A549 (cell line): ENCODE measurements around the gene EIF3A.

Experiments used
- CTCF ChIP-seq: fragments of >200 bp; sonication (Bioruptor Twin); formaldehyde crosslinking; IDR thresholded peaks from 3 replicates; pipeline ENCODE4 v1.5.1; 2016
- EHMT2 ChIP-seq: fragments of 200-600 bp; sonication (generic); IDR thresholded peaks from 2 replicates; pipeline ENCODE4 v1.6.1; 2016; ENCODE audit warnings: antibody characterized with exemption, low read depth, mild to moderate bottlenecking, moderate library complexity
- EP300 ChIP-seq, 2 experiments: fragments of >200 bp; sonication (Bioruptor Twin); formaldehyde crosslinking; IDR thresholded peaks; 2 replicates in 1 of 2; 3 replicates in 1 of 2; pipeline ENCODE4 v1.6.1; 2016 to 2017
- JUNB ChIP-seq: fragments of >200 bp; sonication (Bioruptor Twin); formaldehyde crosslinking; IDR thresholded peaks from 2 replicates; pipeline ENCODE4 v1.6.1; 2016
- MAFK ChIP-seq: fragments of 450-650 bp; IDR thresholded peaks from 2 replicates; pipeline ENCODE4 v1.6.1; 2014; ENCODE audit not compliant: partially characterized antibody
- MAZ ChIP-seq: fragments of 150-350 bp; IDR thresholded peaks from 2 replicates; pipeline ENCODE4 v1.6.1; 2014; ENCODE audit warnings: antibody characterized with exemption, low read depth, low read length, borderline replicate concordance
- POLR2A ChIP-seq: IDR thresholded peaks from 2 replicates; pipeline ENCODE4 v1.6.1; 2012; ENCODE audit warnings: mild to moderate bottlenecking, low read length
- RCOR1 ChIP-seq: fragments of 150-350 bp; IDR thresholded peaks from 2 replicates; pipeline ENCODE4 v1.6.1; 2014; ENCODE audit warnings: antibody characterized with exemption, low read length, low read depth
- TF ChIP-seq, protein P1 (sequence below): fragments of 200-600 bp; sonication (generic); IDR thresholded peaks from 2 replicates; pipeline ENCODE4 v1.6.1; 2016; ENCODE audit warnings: antibody characterized with exemption, mild to moderate bottlenecking, moderate library complexity

DNA sequence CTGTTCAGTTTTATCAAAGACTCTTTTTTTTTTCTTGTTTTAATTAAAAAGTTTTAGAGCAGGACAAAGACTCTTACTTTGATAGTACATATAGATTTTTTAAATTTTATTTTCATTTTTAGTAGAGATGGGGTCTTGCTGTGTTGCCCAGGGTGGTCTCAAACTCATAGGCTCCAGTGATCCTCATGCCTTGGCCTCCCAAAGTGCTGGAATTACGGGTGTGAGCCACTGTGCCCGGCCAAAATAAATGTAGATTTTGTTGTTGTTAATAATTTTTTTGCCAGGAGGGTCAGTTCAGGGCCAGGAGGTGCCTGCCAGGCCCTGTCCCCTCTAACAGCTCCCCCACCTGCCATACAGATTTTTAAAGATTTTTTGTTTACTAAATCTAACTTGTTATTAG lies 40.3 kb upstream of the EIF3A start:
- no peak for TF ChIP-seq CTCF
- no peak for TF ChIP-seq EHMT2
- TF ChIP-seq POLR2A, result no peak
- TF ChIP-seq MAFK, result no peak
- TF ChIP-seq, protein P1, sequence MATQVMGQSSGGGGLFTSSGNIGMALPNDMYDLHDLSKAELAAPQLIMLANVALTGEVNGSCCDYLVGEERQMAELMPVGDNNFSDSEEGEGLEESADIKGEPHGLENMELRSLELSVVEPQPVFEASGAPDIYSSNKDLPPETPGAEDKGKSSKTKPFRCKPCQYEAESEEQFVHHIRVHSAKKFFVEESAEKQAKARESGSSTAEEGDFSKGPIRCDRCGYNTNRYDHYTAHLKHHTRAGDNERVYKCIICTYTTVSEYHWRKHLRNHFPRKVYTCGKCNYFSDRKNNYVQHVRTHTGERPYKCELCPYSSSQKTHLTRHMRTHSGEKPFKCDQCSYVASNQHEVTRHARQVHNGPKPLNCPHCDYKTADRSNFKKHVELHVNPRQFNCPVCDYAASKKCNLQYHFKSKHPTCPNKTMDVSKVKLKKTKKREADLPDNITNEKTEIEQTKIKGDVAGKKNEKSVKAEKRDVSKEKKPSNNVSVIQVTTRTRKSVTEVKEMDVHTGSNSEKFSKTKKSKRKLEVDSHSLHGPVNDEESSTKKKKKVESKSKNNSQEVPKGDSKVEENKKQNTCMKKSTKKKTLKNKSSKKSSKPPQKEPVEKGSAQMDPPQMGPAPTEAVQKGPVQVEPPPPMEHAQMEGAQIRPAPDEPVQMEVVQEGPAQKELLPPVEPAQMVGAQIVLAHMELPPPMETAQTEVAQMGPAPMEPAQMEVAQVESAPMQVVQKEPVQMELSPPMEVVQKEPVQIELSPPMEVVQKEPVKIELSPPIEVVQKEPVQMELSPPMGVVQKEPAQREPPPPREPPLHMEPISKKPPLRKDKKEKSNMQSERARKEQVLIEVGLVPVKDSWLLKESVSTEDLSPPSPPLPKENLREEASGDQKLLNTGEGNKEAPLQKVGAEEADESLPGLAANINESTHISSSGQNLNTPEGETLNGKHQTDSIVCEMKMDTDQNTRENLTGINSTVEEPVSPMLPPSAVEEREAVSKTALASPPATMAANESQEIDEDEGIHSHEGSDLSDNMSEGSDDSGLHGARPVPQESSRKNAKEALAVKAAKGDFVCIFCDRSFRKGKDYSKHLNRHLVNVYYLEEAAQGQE, result no peak
- no peak for TF ChIP-seq MAZ
- TF ChIP-seq RCOR1, result no peak
- no peak for TF ChIP-seq EP300 (IDR thresholded peaks at IDR 0.05)
- no peak for TF ChIP-seq JUNB
